SU-DHL-6 (cell line): ENCODE measurements around the gene SUB1.

ENCODE experiments used
- EZH2phosphoT487 ChIP-seq: fragments of 200-600 bp; sonication (generic), shearing (Covaris generic); conservative IDR thresholded peaks from 2 replicates; pipeline ENCODE4 v1.6.1; 2018; ENCODE audit warnings: mild to moderate bottlenecking, antibody characterized with exemption, low read length, moderate library complexity, mixed read lengths
- TF ChIP-seq, protein P1 (sequence below): fragments of 200-600 bp; sonication (generic); IDR thresholded peaks from one replicate; pipeline ENCODE4 v1.5.1; 2017; ENCODE audit warnings: antibody characterized with exemption, mild to moderate bottlenecking, low read length, moderate library complexity; ENCODE audit not compliant: insufficient read depth, poor library complexity, severe bottlenecking

GRCh38 chr5:32562843-32563242, 22.5 kb upstream of the SUB1 start:
- TF ChIP-seq, protein P1, sequence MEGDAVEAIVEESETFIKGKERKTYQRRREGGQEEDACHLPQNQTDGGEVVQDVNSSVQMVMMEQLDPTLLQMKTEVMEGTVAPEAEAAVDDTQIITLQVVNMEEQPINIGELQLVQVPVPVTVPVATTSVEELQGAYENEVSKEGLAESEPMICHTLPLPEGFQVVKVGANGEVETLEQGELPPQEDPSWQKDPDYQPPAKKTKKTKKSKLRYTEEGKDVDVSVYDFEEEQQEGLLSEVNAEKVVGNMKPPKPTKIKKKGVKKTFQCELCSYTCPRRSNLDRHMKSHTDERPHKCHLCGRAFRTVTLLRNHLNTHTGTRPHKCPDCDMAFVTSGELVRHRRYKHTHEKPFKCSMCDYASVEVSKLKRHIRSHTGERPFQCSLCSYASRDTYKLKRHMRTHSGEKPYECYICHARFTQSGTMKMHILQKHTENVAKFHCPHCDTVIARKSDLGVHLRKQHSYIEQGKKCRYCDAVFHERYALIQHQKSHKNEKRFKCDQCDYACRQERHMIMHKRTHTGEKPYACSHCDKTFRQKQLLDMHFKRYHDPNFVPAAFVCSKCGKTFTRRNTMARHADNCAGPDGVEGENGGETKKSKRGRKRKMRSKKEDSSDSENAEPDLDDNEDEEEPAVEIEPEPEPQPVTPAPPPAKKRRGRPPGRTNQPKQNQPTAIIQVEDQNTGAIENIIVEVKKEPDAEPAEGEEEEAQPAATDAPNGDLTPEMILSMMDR, result no peak
- no peak for TF ChIP-seq EZH2phosphoT487
